IMR-90 (cell line): ENCODE measurements around the gene USH1G. TPM values are rescaled to one million over a fixed set of nuclear protein-coding genes. Genes with fewer than 3 reads are reported as not detected.

ENCODE experiments used
- ATAC-seq: fragments of 200-7000 bp; cut with Tn5 transposase; 2 replicates; pipeline ENCODE4 v1.9.1; 2020; ENCODE audit warnings: low read depth, mild to moderate bottlenecking, moderate library complexity
- BruUV-seq: library from RNA; stranded (reverse); fragments of 400-500 nt; replicated peaks from 2 replicates; lab custom pipeline; 2021; lab: Mats Ljungman, UMichigan
- CTCF ChIA-PET: fragments of 300-600 bp; formaldehyde crosslinking; extraction: SDS; loops from one replicate; lab custom pipeline; 2021; ENCODE audit warnings: antibody characterized with exemption; lab: Yijun Ruan, JAX
- POLR2A ChIA-PET: fragments of 300-600 bp; sonication (Branson Sonifier 250); formaldehyde crosslinking; loops from one replicate; lab custom pipeline; 2022; ENCODE audit warnings: antibody characterized with exemption; ENCODE audit not compliant: unreplicated experiment; lab: Charles Lee
- DNase-seq: peaks from one replicate; pipeline ENCODE4 v3.0.0; 2013
- H2AFZ ChIP-seq: replicated peaks from 2 replicates; pipeline ENCODE3; 2013; ENCODE audit warnings: low read length, mild to moderate bottlenecking; ENCODE audit not compliant: poor library complexity
- H2AK5ac ChIP-seq: 2 replicates; pipeline ENCODE4 v1.6.1; 2013; ENCODE audit warnings: low read depth, low read length, inconsistent platforms
- H2AK9ac ChIP-seq: replicated peaks from 2 replicates; pipeline ENCODE3; 2013; ENCODE audit warnings: mild to moderate bottlenecking, low read depth, low read length, moderate library complexity; ENCODE audit not compliant: poor library complexity
- H2BK120ac ChIP-seq: 2 replicates; pipeline ENCODE4 v1.6.1; 2013; ENCODE audit warnings: low read depth, low read length, inconsistent platforms
- H2BK15ac ChIP-seq: 3 replicates; pipeline ENCODE4 v1.6.1; 2013; ENCODE audit warnings: low read depth, low read length, inconsistent platforms
- H2BK20ac ChIP-seq: 2 replicates; pipeline ENCODE4 v1.6.1; 2013; ENCODE audit warnings: low read depth, mild to moderate bottlenecking, inconsistent platforms, low read length, moderate library complexity
- H2BK5ac ChIP-seq: 2 replicates; pipeline ENCODE4 v1.6.1; 2013; ENCODE audit warnings: mild to moderate bottlenecking, low read depth, low read length, inconsistent platforms; ENCODE audit not compliant: poor library complexity, severe bottlenecking
- H3K14ac ChIP-seq: replicated peaks from 2 replicates; pipeline ENCODE4 v1.6.1; 2013; ENCODE audit warnings: low read depth, low read length, inconsistent platforms
- H3K18ac ChIP-seq: 2 replicates; pipeline ENCODE4 v1.6.1; 2013; ENCODE audit warnings: low read depth, low read length, control low read depth
- H3K23ac ChIP-seq: 2 replicates; pipeline ENCODE4 v1.6.1; 2013; ENCODE audit warnings: low read depth, low read length, inconsistent platforms
- H3K27ac ChIP-seq: 2 replicates; pipeline ENCODE4 v1.5.1; 2013; ENCODE audit warnings: mild to moderate bottlenecking, control low read depth, low read length; ENCODE audit not compliant: insufficient read depth
- H3K27me3 ChIP-seq: 2 replicates; pipeline ENCODE4 v1.6.1; 2013; ENCODE audit warnings: low read length; ENCODE audit not compliant: control insufficient read depth, insufficient read depth
- H3K36me3 ChIP-seq: 2 replicates; pipeline ENCODE4 v1.6.1; 2013; ENCODE audit warnings: low read length, mixed read lengths; ENCODE audit not compliant: control insufficient read depth, insufficient read depth
- H3K4ac ChIP-seq: 2 replicates; pipeline ENCODE4 v1.6.1; 2013; ENCODE audit warnings: low read depth, low read length, inconsistent platforms
- H3K4me1 ChIP-seq: 2 replicates; pipeline ENCODE4 v1.6.1; 2013; ENCODE audit warnings: low read length, mixed read lengths; ENCODE audit not compliant: control insufficient read depth, insufficient read depth
- H3K4me2 ChIP-seq: 2 replicates; pipeline ENCODE4 v1.6.1; 2013; ENCODE audit warnings: low read depth, mild to moderate bottlenecking, control low read depth, low read length, moderate library complexity
- H3K4me3 ChIP-seq: 2 replicates; pipeline ENCODE4 v1.5.1; 2013; ENCODE audit warnings: low read depth, mild to moderate bottlenecking, control low read depth, low read length, moderate library complexity; ENCODE audit not compliant: insufficient read depth
- H3K56ac ChIP-seq: 2 replicates; pipeline ENCODE4 v1.6.1; 2013; ENCODE audit warnings: low read length, inconsistent platforms; ENCODE audit not compliant: insufficient read depth; ENCODE audit errors: extremely low read depth
- H3K79me1 ChIP-seq, 2 experiments: 2 replicates each; pipeline ENCODE4 v1.6.1; 2013; ENCODE audit warnings: low read length in 2 of 2, inconsistent platforms in 1 of 2, low read depth in 1 of 2
- H3K9ac ChIP-seq: 2 replicates; pipeline ENCODE4 v1.6.1; 2013; ENCODE audit warnings: low read depth, low read length, control low read depth
- H3K9me1 ChIP-seq: 2 replicates; pipeline ENCODE4 v1.6.1; 2013; ENCODE audit warnings: low read length, inconsistent platforms; ENCODE audit not compliant: insufficient read depth
- H3K9me3 ChIP-seq: 2 replicates; pipeline ENCODE4 v1.6.1; 2013; ENCODE audit warnings: low read length; ENCODE audit not compliant: control insufficient read depth, insufficient read depth
- H4K20me1 ChIP-seq: 2 replicates; pipeline ENCODE4 v1.6.1; 2013; ENCODE audit warnings: low read length, inconsistent platforms; ENCODE audit not compliant: insufficient read depth
- H4K5ac ChIP-seq: 2 replicates; pipeline ENCODE4 v1.6.1; 2013; ENCODE audit warnings: mild to moderate bottlenecking, low read depth, low read length, control low read depth
- H4K8ac ChIP-seq, 2 experiments: 2 replicates each; pipeline ENCODE4 v1.6.1; 2013; ENCODE audit warnings: low read depth in 2 of 2, low read length in 2 of 2, control low read depth in 1 of 2, inconsistent platforms in 1 of 2
- H4K91ac ChIP-seq: 2 replicates; pipeline ENCODE4 v1.6.1; 2013; ENCODE audit warnings: low read depth, low read length, inconsistent platforms; ENCODE audit not compliant: insufficient read depth
- RCOR1 ChIP-seq: IDR thresholded peaks from 2 replicates; pipeline ENCODE4 v1.6.1; 2012; ENCODE audit warnings: mild to moderate bottlenecking, low read length, improper control_type of control experiment; ENCODE audit not compliant: insufficient replicate concordance
- WGBS, 2 experiments: methylation state at CpG; one replicate each; pipeline versions ENCODE4 v1.1.5 to v1.1.7; 2013; ENCODE audit warnings: missing lambda C conversion rate in 2 of 2; ENCODE audit not compliant: insufficient read length in 1 of 2; ENCODE audit errors: extremely low coverage in 2 of 2; 5-methylcytosine and 5-hydroxymethylcytosine counted together
- dilution Hi-C: fragments of 300-500 bp; cut with HindIII; formaldehyde crosslinking; loops from one replicate; pipeline ENCODE4 v1.14.3; 2018; ENCODE audit warnings: low sequenced_read_pairs; ENCODE audit not compliant: unreplicated experiment
- in situ Hi-C: fragments of 300-500 bp; cut with MboI; formaldehyde crosslinking; loops from 3 replicates; pipeline ENCODE4 v1.14.3; 2019; ENCODE audit warnings: low sequenced_read_pairs, inconsistent platforms, mixed read lengths
- intact Hi-C: fragments of 100-400 bp; cut with micrococcal nuclease; formaldehyde crosslinking; loops from 2 replicates; pipeline ENCODE4 v1.10.0; 2022
- polyA plus RNA-seq, 3 experiments: library from polyadenylated mRNA; depleted of rRNA; stranded (reverse); fragments of >200 nt; gene quantifications; 2 replicates each; pipeline ENCODE4 v1.2.3, GENCODE V29; 2012; ENCODE audit warnings: low replicate concordance in 1 of 3
- total RNA-seq: library from RNA; depleted of rRNA; stranded (reverse); fragments of >200 nt; gene quantifications from 2 replicates; pipeline ENCODE4 v1.2.3, GENCODE V29; 2012
- TF ChIP-seq, protein P1 (sequence below): conservative IDR thresholded peaks from 2 replicates; pipeline ENCODE4 v1.5.1; 2012; ENCODE audit warnings: mild to moderate bottlenecking, low read depth, low read length, improper control_type of control experiment

USH1G gene
- total and polyA plus RNA-seq, 2 of the 4 experiments (the other 2 are of a cell fraction) = not detected

- TF ChIP-seq, protein P1, sequence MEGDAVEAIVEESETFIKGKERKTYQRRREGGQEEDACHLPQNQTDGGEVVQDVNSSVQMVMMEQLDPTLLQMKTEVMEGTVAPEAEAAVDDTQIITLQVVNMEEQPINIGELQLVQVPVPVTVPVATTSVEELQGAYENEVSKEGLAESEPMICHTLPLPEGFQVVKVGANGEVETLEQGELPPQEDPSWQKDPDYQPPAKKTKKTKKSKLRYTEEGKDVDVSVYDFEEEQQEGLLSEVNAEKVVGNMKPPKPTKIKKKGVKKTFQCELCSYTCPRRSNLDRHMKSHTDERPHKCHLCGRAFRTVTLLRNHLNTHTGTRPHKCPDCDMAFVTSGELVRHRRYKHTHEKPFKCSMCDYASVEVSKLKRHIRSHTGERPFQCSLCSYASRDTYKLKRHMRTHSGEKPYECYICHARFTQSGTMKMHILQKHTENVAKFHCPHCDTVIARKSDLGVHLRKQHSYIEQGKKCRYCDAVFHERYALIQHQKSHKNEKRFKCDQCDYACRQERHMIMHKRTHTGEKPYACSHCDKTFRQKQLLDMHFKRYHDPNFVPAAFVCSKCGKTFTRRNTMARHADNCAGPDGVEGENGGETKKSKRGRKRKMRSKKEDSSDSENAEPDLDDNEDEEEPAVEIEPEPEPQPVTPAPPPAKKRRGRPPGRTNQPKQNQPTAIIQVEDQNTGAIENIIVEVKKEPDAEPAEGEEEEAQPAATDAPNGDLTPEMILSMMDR = peak; percentile 10; the same call in 1 of the 2 replicates
- TF ChIP-seq RCOR1 = no peak
- Histone ChIP-seq H3K36me3 (no peaks in the 10 kb centered on the region), H2AFZ (peak overlapping the region; percentile 33), H4K8ac (no peak overlapping the region), H2BK15ac (no peak overlapping the region), H4K91ac (no peak overlapping the region), H2BK120ac (no peak overlapping the region), H3K23ac (no peak overlapping the region), H4K5ac (no peak overlapping the region), H3K79me1 (no peaks in the 10 kb centered on the region), H3K27ac (no peak overlapping the region), H4K20me1 (no peaks in the 10 kb centered on the region), H3K4me2 (no peak overlapping the region), H3K4me1 (0 out of 2 replicates have a peak, but pooled peaks cover 1% of the 10 kb centered on the region), H3K56ac (no peak overlapping the region), H3K18ac (no peak overlapping the region), H3K14ac (no peak overlapping the region), H3K9ac (no peak overlapping the region), H2BK20ac (no peak overlapping the region), H3K4ac (no peak overlapping the region), H3K4me3 (no peak overlapping the region), H2AK5ac (no peak overlapping the region), H3K9me1 (no peaks in the 10 kb centered on the region), H3K27me3 (peaks cover 7% of the 10 kb centered on the region), H2BK5ac (no peak overlapping the region), H2AK9ac (no peak overlapping the region), H3K9me3 (no peaks in the 10 kb centered on the region)
- in situ Hi-C loops = loop anchor here (10.0 kb wide), 1 partner anchor 241 kb away; the partner anchor contains the start of gene NUP85
- ATAC-seq = no peak
- POLR2A ChIA-PET = no interaction called here
- intact Hi-C loops = loop anchor here (5.0 kb wide), 1 partner anchor 84 kb away; the partner anchor contains the start of genes ATP5PD and KCTD2
- BruUV-seq = no TSS peak
- no peak for DNase-seq
- CTCF ChIA-PET = interaction anchor here (0.6 to 1.0 kb wide), 2 partner anchors 48 to 71 kb away, joined by 3 read pairs; no protein-coding TSS in a partner anchor
- dilution Hi-C loops = no loop called here
- WGBS, 2 experiments = 51% methylated on average over 10 of the region's 12 CpGs; no CpG with 5 or more reads in 1 of the 2 experiments
Observed at GRCh38 chr17:74963656-74964055, 40.6 kb upstream of the USH1G start.
